Hepatocyte (in vitro differentiated cells): ENCODE measurements around the gene FOS.

Experiments used
- CTCF ChIP-seq: fragments of 200-600 bp; sonication (generic); IDR thresholded peaks from 2 replicates; pipeline ENCODE4 v1.5.1; 2016; ENCODE audit warnings: antibody characterized with exemption, mild to moderate bottlenecking; ENCODE audit not compliant: poor library complexity
- EZH2 ChIP-seq: fragments of 200-600 bp; sonication (generic); IDR thresholded peaks from 2 replicates; pipeline ENCODE4 v1.6.1; 2016; ENCODE audit warnings: antibody characterized with exemption, mild to moderate bottlenecking, borderline replicate concordance
- EZH2phosphoT487 ChIP-seq: fragments of 200-600 bp; sonication (generic); IDR thresholded peaks from one replicate; pipeline ENCODE4 v1.6.1; 2018; ENCODE audit warnings: antibody characterized with exemption, mild to moderate bottlenecking, low read depth, moderate library complexity; ENCODE audit not compliant: unreplicated experiment, severe bottlenecking

DNA sequence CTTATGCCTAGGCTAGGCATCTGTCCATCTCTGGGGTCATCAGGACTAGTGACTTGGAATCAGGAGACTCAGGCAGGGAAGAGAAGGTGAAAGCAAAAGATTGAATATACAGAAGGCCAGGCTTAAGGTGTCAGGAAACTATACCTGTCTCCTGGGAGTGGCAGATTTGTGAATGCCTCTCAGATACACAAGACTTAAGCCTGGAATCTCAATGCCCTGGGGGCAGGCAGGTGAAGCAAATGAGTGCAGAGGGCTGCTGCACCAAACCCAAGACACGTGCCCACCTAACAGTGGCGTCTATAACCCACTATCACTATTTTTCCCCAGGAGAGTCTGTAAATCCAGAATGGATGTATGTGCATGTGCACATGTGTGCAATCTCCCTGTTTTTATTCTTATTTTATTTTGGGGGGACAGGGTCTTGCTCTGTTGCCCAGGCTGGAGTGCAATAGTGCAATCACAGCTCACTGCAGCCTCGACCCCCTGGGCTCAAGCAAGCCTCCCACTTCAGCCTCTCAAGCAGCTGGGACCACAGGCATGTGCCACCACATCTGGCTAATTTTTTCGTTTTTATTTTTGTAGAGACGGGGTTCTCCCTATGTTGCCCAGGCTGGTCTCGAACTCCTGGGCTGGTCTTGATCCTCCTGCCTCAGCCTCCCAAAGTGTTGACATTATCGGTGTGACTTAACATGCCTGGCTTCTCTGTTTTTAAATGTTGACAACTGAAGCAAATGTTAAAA lies 31.9 kb upstream of the FOS start:
- TF ChIP-seq CTCF (no peak), EZH2phosphoT487 (no peak), EZH2 (no peak)
